ENCODE measurements around the gene JUP. TPM values are rescaled to one million over a fixed set of nuclear protein-coding genes. Genes with fewer than 3 reads are reported as not detected.

The JUP gene
- total and polyA plus RNA-seq, 2 of the 13 experiments (the other 11 are each of a cell fraction or from before 2014, with no cell fraction given), result 12.1 to 20.6 TPM

- TF ChIP-seq ZBTB40 (IDR thresholded peaks at IDR 0.05) (no peak), ZBTB40 (CRISPR knock-in tag; IDR thresholded peaks at IDR 0.05) (0 out of 2 replicates have a peak, but pooled peaks have one; percentile 13), ZNF264 (CRISPR knock-in tag; IDR thresholded peaks at IDR 0.05) (no peak), PHF8 (CRISPR knock-in tag; IDR thresholded peaks at IDR 0.05) (peak; percentile 34; the same call in 1 of the 2 replicates), NFE2L1 (CRISPR knock-in tag; IDR thresholded peaks at IDR 0.05; ENCODE audit: borderline replicate concordance) (peak; percentile 35; the same call in 1 of the 2 replicates), SNRNP70 (IDR thresholded peaks at IDR 0.05; ENCODE audit: low read depth, low read length) (no peak), ONECUT2 (CRISPR knock-in tag; IDR thresholded peaks at IDR 0.05) (no peak), DRAP1 (CRISPR knock-in tag; IDR thresholded peaks at IDR 0.05) (no peak), U2AF1 (optimal IDR thresholded peaks at IDR 0.05; ENCODE audit: low read depth, low read length) (no peak), CHCHD3 (CRISPR knock-in tag; IDR thresholded peaks at IDR 0.05) (no peak), ARNT (IDR thresholded peaks at IDR 0.05) (no peak), ZNF598 (CRISPR knock-in tag; IDR thresholded peaks at IDR 0.05; ENCODE audit: borderline replicate concordance) (no peak), ZNF672 (CRISPR knock-in tag; IDR thresholded peaks at IDR 0.05) (no peak), ZNF709 (CRISPR knock-in tag; IDR thresholded peaks at IDR 0.05) (no peak; the same call in 1 of the 2 replicates), ZNF333 (CRISPR knock-in tag; IDR thresholded peaks at IDR 0.05; ENCODE audit: borderline replicate concordance) (no peak), ADNP (CRISPR knock-in tag; IDR thresholded peaks at IDR 0.05) (no peak), ELF4 (CRISPR knock-in tag; IDR thresholded peaks at IDR 0.05; ENCODE audit: borderline replicate concordance) (no peak), MIER3 (CRISPR knock-in tag; IDR thresholded peaks at IDR 0.05; ENCODE audit: borderline replicate concordance) (no peak), CREB1 (IDR thresholded peaks at IDR 0.05) (no peak), CREB1 (CRISPR knock-in tag; IDR thresholded peaks at IDR 0.05) (no peak), TBX3 (IDR thresholded peaks at IDR 0.05; ENCODE audit: borderline replicate concordance) (no peak), NBN (conservative IDR thresholded peaks at IDR 0.05) (no peak), NFE2L2 (IDR thresholded peaks at IDR 0.05; ENCODE audit: low read length) (no peak), ZNF136 (CRISPR knock-in tag; IDR thresholded peaks at IDR 0.05; ENCODE audit: low read depth) (no peak)
Measured at GRCh38 chr17:41810659-41811548, 24.4 kb upstream of the JUP start (continued).
